Bone marrow (tissue), 2 donors: Measurements from ENCODE around the gene ZNF575.
"Not testable (repeated sequence)": the region's sequence is repeated elsewhere in the genome, so short reads cannot be mapped to it uniquely, and the experiment has no call there.

ENCODE experiments used
- DNase-seq, 2 donors: peaks; one replicate each; lab custom pipeline; 2025; lab: John Stamatoyannopoulos, UW

Gene ZNF575

GRCh38 chr19:43541920-43542650 lies 9.1 kb downstream of the ZNF575 start:
- DNase-seq, result no peak

GRCh38 chr19:43544077-43544476 lies 11.1 kb downstream of the ZNF575 start:
- DNase-seq, result no peak

GRCh38 chr19:43545276-43545675 lies 12.3 kb downstream of the ZNF575 start:
- no peak for DNase-seq

- no peak for DNase-seq
Measured at GRCh38 chr19:43545981-43546380, 13.0 kb downstream of the ZNF575 start.

- no peak for DNase-seq
Measured at GRCh38 chr19:43546581-43546980, 13.6 kb downstream of the ZNF575 start.

GRCh38 chr19:43547926-43548325 lies 14.9 kb downstream of the ZNF575 start:
- not testable (repeated sequence) for DNase-seq

- no peak for DNase-seq
Measured at GRCh38 chr19:43548706-43549105, 15.7 kb downstream of the ZNF575 start.

GRCh38 chr19:43551399-43552197 lies 18.6 kb downstream of the ZNF575 start:
- no peak for DNase-seq

GRCh38 chr19:43552198-43552450 lies 19.1 kb downstream of the ZNF575 start:
- no peak for DNase-seq

GRCh38 chr19:43552616-43553015 lies 19.6 kb downstream of the ZNF575 start:
- no peak for DNase-seq

- no peak for DNase-seq
Measured at GRCh38 chr19:43553656-43554055, 20.7 kb downstream of the ZNF575 start.

GRCh38 chr19:43554317-43554895 lies 21.4 kb downstream of the ZNF575 start:
- DNase-seq, result no peak

GRCh38 chr19:43555185-43555770 lies 22.3 kb downstream of the ZNF575 start:
- DNase-seq, result peak; percentile 35 to 81

- DNase-seq, result peak in 1 of 2 donors; percentile 24
Measured at GRCh38 chr19:43560687-43561086, 27.7 kb downstream of the ZNF575 start.

GRCh38 chr19:43561139-43561970 lies 28.4 kb downstream of the ZNF575 start:
- no peak for DNase-seq

- peak in 1 of 2 donors; percentile 68 for DNase-seq
Measured at GRCh38 chr19:43562226-43562697, 29.3 kb downstream of the ZNF575 start.

- peak; percentile 70 to 99 for DNase-seq
Measured at GRCh38 chr19:43562698-43563241, 29.8 kb downstream of the ZNF575 start.

- DNase-seq, result no peak
Measured at GRCh38 chr19:43563816-43564457, 30.9 kb downstream of the ZNF575 start.

GRCh38 chr19:43564800-43565199 lies 31.8 kb downstream of the ZNF575 start:
- DNase-seq, result no peak

- no peak for DNase-seq
Measured at GRCh38 chr19:43569657-43570056, 36.7 kb downstream of the ZNF575 start.
